ENCODE results near the gene TEKT1. TPM values are rescaled to one million over a fixed set of nuclear protein-coding genes. Genes with fewer than 3 reads are reported as not detected.

Gene TEKT1
- total RNA-seq, 2 experiments from 2014 or later, result not detected

DNA sequence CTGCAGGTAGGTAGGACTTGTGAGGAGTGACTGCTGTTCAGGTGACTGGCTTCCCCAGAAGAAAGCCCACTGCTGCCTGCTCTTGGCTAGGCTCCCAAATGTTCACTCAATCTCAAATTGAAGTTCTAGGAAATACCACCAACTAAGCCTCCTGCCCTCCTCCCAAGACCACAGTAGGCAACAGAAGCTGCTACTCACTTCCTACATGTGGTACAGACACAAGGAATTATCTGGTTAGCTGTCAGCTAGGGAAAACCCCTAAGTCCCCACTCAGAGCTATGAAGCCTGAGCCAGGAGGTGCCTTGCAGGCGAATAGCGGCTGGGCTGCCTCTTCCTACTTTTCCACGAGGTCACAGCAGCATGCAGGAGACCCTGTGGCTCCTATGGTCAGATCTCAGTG is 50.6 kb downstream of the TEKT1 start:
- Mint-ChIP-seq H3K9me3 (peaks cover 34% of the 10 kb centered on the region), H3K36me3 (ENCODE audit: low read depth) (peaks cover 22% of the 10 kb centered on the region), H3K27me3 (peaks cover 47% of the 10 kb centered on the region), H3K27ac (no peak overlapping the region), H3K4me3 (no peak overlapping the region), H3K4me1 (ENCODE audit: low read depth) (peaks cover 10% of the 10 kb centered on the region)
- Histone ChIP-seq H3K36me3 (ENCODE audit: insufficient read depth, low read length) (no peaks in the 10 kb centered on the region), H3K9me3 (ENCODE audit: control insufficient read depth in 1 of 2, insufficient read depth in 1 of 2, low read length in 2 of 2) (peaks cover 6 to 12% of the 10 kb centered on the region in 2 experiments), H3K27ac (ENCODE audit: low read depth in 1 of 2, low read length in 2 of 2) (no peak overlapping the region), H3K27me3 (ENCODE audit: control insufficient read depth in 1 of 2, insufficient read depth in 2 of 2, low read length in 2 of 2) (peaks cover 23 to 29% of the 10 kb centered on the region in 2 experiments), H3K4me3 (ENCODE audit: low read length) (no peak overlapping the region), H3K4me1 (ENCODE audit: insufficient read depth, low read length) (peaks cover 3% of the 10 kb centered on the region)
- DNase-seq, result no peak
- intact Hi-C loops (cut with DNase I, micrococcal nuclease), result no loop called here
- no peak for ATAC-seq (ENCODE audit: poor library complexity)
- TF ChIP-seq, protein P1, sequence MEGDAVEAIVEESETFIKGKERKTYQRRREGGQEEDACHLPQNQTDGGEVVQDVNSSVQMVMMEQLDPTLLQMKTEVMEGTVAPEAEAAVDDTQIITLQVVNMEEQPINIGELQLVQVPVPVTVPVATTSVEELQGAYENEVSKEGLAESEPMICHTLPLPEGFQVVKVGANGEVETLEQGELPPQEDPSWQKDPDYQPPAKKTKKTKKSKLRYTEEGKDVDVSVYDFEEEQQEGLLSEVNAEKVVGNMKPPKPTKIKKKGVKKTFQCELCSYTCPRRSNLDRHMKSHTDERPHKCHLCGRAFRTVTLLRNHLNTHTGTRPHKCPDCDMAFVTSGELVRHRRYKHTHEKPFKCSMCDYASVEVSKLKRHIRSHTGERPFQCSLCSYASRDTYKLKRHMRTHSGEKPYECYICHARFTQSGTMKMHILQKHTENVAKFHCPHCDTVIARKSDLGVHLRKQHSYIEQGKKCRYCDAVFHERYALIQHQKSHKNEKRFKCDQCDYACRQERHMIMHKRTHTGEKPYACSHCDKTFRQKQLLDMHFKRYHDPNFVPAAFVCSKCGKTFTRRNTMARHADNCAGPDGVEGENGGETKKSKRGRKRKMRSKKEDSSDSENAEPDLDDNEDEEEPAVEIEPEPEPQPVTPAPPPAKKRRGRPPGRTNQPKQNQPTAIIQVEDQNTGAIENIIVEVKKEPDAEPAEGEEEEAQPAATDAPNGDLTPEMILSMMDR (IDR thresholded peaks at IDR 0.05), result no peak
- ChIA-PET POLR2A (no interaction called here), CTCF (no interaction called here)

DNA sequence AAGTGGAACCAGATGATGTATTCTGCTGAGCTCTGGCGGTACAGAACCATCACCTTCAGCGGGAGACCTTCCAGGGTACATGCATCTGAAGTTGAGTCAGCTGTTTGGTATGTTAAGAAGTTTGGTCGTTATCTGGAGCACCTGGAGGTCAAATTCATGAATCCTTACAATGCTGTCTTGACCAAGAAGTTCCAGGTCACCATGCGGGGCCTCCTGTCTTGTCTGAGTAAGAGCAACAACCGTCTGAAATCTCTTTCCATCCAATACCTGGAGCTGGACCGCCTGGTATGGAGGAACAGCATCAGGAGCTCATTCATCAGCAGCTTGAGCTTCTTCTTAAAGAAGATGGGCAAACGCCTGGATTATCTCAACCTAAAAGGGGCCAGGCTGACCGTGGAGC is 51.5 kb downstream of the TEKT1 start:
- H3K4me1 Mint-ChIP-seq (ENCODE audit: low read depth), result peaks cover 1% of the 10 kb centered on the region
- H3K27ac ChIP-seq (ENCODE audit: low read depth in 1 of 2, low read length in 2 of 2), result no peak overlapping the region
- H3K27me3 ChIP-seq (ENCODE audit: control insufficient read depth in 1 of 2, insufficient read depth in 2 of 2, low read length in 2 of 2), result peaks cover 23 to 33% of the 10 kb centered on the region in 2 experiments
- ATAC-seq (ENCODE audit: poor library complexity), result no peak
- TF ChIP-seq, protein P1 (IDR thresholded peaks at IDR 0.05), result no peak
- H3K4me1 ChIP-seq (ENCODE audit: insufficient read depth, low read length), result peaks cover 7% of the 10 kb centered on the region
- H3K9me3 ChIP-seq (ENCODE audit: control insufficient read depth in 1 of 2, insufficient read depth in 1 of 2, low read length in 2 of 2), result peaks cover 14 to 20% of the 10 kb centered on the region in 2 experiments
- no peak for DNase-seq
- no peak overlapping the region for H3K4me3 ChIP-seq (ENCODE audit: low read length)
- H3K27ac Mint-ChIP-seq, result no peak overlapping the region
- H3K4me3 Mint-ChIP-seq, result no peak overlapping the region
- POLR2A ChIA-PET, result no interaction called here
- intact Hi-C loops (cut with DNase I, micrococcal nuclease), result no loop called here
- H3K36me3 ChIP-seq (ENCODE audit: insufficient read depth, low read length), result no peaks in the 10 kb centered on the region
- peaks cover 41% of the 10 kb centered on the region for H3K27me3 Mint-ChIP-seq
- peaks cover 31% of the 10 kb centered on the region for H3K9me3 Mint-ChIP-seq
- peaks cover 24% of the 10 kb centered on the region for H3K36me3 Mint-ChIP-seq (ENCODE audit: low read depth)
- CTCF ChIA-PET, result no interaction called here

DNA sequence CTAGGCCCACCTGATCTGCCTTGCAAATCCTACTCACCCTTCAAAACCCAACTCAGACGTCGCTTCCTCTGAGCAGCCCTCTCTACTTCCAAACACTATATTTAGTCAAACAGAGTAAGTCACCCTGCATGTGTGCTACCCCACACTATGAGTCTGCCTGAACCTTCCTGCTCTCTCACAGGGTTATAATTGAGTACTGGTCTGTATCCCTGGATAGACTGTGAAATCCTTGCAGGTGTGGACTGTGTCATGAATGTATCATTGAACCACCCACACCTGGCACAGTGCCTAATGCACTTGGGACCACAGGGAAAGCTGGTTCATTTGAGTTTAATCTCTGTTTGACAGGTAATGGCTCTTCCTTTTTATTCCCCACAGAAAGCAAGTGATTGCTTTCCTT is 52.1 kb downstream of the TEKT1 start:
- H3K36me3 ChIP-seq (ENCODE audit: insufficient read depth, low read length), result no peaks in the 10 kb centered on the region
- DNase-seq, result no peak
- peaks cover 35% of the 10 kb centered on the region for H3K27me3 Mint-ChIP-seq
- H3K36me3 Mint-ChIP-seq (ENCODE audit: low read depth), result peaks cover 30% of the 10 kb centered on the region
- peaks cover 32% of the 10 kb centered on the region for H3K9me3 Mint-ChIP-seq
- intact Hi-C loops (cut with DNase I, micrococcal nuclease), result no loop called here
- H3K4me3 ChIP-seq (ENCODE audit: low read length), result no peak overlapping the region
- TF ChIP-seq, protein P1 (IDR thresholded peaks at IDR 0.05), result no peak
- H3K4me1 Mint-ChIP-seq (ENCODE audit: low read depth), result no peaks in the 10 kb centered on the region
- H3K4me1 ChIP-seq (ENCODE audit: insufficient read depth, low read length), result peaks cover 7% of the 10 kb centered on the region
- no peak overlapping the region for H3K4me3 Mint-ChIP-seq
- peaks cover 23 to 33% of the 10 kb centered on the region in 2 experiments for H3K27me3 ChIP-seq (ENCODE audit: control insufficient read depth in 1 of 2, insufficient read depth in 2 of 2, low read length in 2 of 2)
- no peak overlapping the region for H3K27ac ChIP-seq (ENCODE audit: low read depth in 1 of 2, low read length in 2 of 2)
- peaks cover 19 to 26% of the 10 kb centered on the region in 2 experiments for H3K9me3 ChIP-seq (ENCODE audit: control insufficient read depth in 1 of 2, insufficient read depth in 1 of 2, low read length in 2 of 2)
- POLR2A ChIA-PET, result no interaction called here
- no peak overlapping the region for H3K27ac Mint-ChIP-seq
- no peak for ATAC-seq (ENCODE audit: poor library complexity)
- CTCF ChIA-PET, result no interaction called here
